Nephron progenitor cell (in vitro differentiated cells): ENCODE results near the gene PSRC1.

Experiments
- DNase-seq: peaks from one replicate; pipeline ENCODE4 v3.0.0; 2021
- H3K27ac Mint-ChIP-seq: 2 replicates; pipeline ENCODE4 v1.8.0; 2021; ENCODE audit warnings: mild to moderate bottlenecking, moderate library complexity, mixed read lengths
- H3K27me3 Mint-ChIP-seq: 2 replicates; pipeline ENCODE4 v1.8.0; 2021; ENCODE audit warnings: mild to moderate bottlenecking, low read depth, mixed read lengths; ENCODE audit not compliant: poor library complexity
- H3K36me3 Mint-ChIP-seq: 2 replicates; pipeline ENCODE4 v1.8.0; 2021; ENCODE audit warnings: low read depth, mixed read lengths
- H3K4me1 Mint-ChIP-seq: 2 replicates; pipeline ENCODE4 v1.8.0; 2021; ENCODE audit warnings: mixed read lengths
- H3K4me3 Mint-ChIP-seq: 2 replicates; pipeline ENCODE4 v1.8.0; 2021; ENCODE audit warnings: mild to moderate bottlenecking, moderate library complexity, mixed read lengths
- H3K9me3 Mint-ChIP-seq: 2 replicates; pipeline ENCODE4 v1.8.0; 2021; ENCODE audit warnings: mild to moderate bottlenecking, moderate library complexity, mixed read lengths
- CTCF ChIP-seq: fragments of 200-600 bp; sonication (generic); IDR thresholded peaks from 2 replicates; pipeline ENCODE4 v1.5.0; 2021; ENCODE audit warnings: antibody characterized with exemption

The PSRC1 gene

GRCh38 chr1:109252167-109252892 lies 30.6 kb downstream of the PSRC1 start:
- Mint-ChIP-seq H3K9me3 (peaks cover 20% of the 10 kb centered on the region), H3K4me1 (peaks cover 55% of the 10 kb centered on the region), H3K4me3 (no peak overlapping the region), H3K27me3 (peaks cover 33% of the 10 kb centered on the region), H3K27ac (no peak overlapping the region), H3K36me3 (peaks cover 23% of the 10 kb centered on the region)
- no peak for TF ChIP-seq CTCF
- no peak for DNase-seq

- Mint-ChIP-seq H3K4me3 (peak overlapping the region; percentile 44), H3K4me1 (peaks cover 58% of the 10 kb centered on the region)
- DNase-seq, result no peak
Observed at GRCh38 chr1:109251277-109252166, 31.4 kb downstream of the PSRC1 start.

GRCh38 chr1:109250454-109251276 lies 32.3 kb downstream of the PSRC1 start:
- H3K4me3 Mint-ChIP-seq, result peak overlapping the region; percentile 67
- H3K36me3 Mint-ChIP-seq, result peaks cover 23% of the 10 kb centered on the region
- no peak for TF ChIP-seq CTCF
- DNase-seq, result no peak
- H3K9me3 Mint-ChIP-seq, result peaks cover 20% of the 10 kb centered on the region
- peaks cover 33% of the 10 kb centered on the region for H3K27me3 Mint-ChIP-seq
- H3K4me1 Mint-ChIP-seq, result peaks cover 53% of the 10 kb centered on the region
- H3K27ac Mint-ChIP-seq, result no peak overlapping the region

More at GRCh38 chr1:109251277-109252166, 31.4 kb downstream of the PSRC1 start:
- peaks cover 23% of the 10 kb centered on the region for H3K36me3 Mint-ChIP-seq
- H3K9me3 Mint-ChIP-seq, result peaks cover 20% of the 10 kb centered on the region
- H3K27me3 Mint-ChIP-seq, result peaks cover 33% of the 10 kb centered on the region
- no peak overlapping the region for H3K27ac Mint-ChIP-seq
- no peak for TF ChIP-seq CTCF

- Mint-ChIP-seq H3K4me3 (peak overlapping the region; percentile 67), H3K36me3 (peaks cover 23% of the 10 kb centered on the region)
- peak; percentile 56 for DNase-seq
Observed at GRCh38 chr1:109249654-109250401, 33.1 kb downstream of the PSRC1 start.

More at GRCh38 chr1:109249654-109250401, 33.1 kb downstream of the PSRC1 start:
- H3K9me3 Mint-ChIP-seq, result peaks cover 20% of the 10 kb centered on the region
- no peak for TF ChIP-seq CTCF
- peaks cover 45% of the 10 kb centered on the region for H3K4me1 Mint-ChIP-seq
- H3K27ac Mint-ChIP-seq, result no peak overlapping the region
- H3K27me3 Mint-ChIP-seq, result peaks cover 28% of the 10 kb centered on the region
